SH-SY5Y (cell line): ENCODE measurements around the gene SEMA6D.

Experiments
- GATA2 ChIP-seq: IDR thresholded peaks from 2 replicates; pipeline ENCODE4 v1.6.1; 2011; ENCODE audit warnings: mild to moderate bottlenecking, low read depth, low read length
- GATA3 ChIP-seq: IDR thresholded peaks from 2 replicates; pipeline ENCODE4 v1.6.1; 2011; ENCODE audit warnings: low read depth, mild to moderate bottlenecking, low read length, moderate library complexity

Gene SEMA6D

DNA sequence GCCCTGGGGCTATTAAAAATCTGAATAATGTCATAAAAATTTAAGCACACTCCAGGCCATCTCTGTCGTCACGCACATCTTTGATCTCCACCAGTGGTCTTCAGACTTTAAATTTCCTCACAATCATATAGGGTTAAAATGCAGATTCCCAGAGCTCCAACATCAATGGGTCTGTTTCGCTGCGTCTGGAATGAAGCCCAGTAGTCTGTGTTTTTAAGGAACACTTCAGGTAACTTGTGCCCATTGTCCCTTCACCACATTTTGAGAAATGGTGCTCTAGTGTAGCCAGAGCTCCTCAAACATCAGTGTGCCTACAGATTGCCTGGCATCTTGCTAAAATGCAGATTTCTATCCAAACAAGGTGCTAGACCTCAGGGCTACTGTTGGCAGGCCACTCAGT lies 9.8 kb downstream of the SEMA6D start:
- no peak for TF ChIP-seq GATA2

DNA sequence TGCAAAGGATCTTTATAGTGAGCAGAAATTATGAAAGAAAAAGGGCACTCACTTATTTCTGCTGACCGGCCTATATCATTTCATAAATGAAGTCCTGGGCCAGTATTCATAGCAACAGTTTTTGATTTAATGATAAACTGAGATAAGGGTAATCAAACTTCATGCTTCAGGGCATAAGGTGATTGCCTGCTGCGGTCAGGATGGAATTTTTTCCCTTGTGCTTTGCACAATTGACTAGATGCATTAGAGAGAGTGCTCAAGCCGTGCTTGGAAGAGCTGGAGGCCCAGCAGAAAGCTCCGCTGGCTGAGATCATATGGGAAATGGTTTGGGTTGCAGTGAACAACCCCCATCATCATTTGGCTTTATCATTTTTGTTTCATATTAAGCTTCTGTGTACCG lies 10.4 kb downstream of the SEMA6D start:
- TF ChIP-seq GATA2 (no peak), GATA3 (no peak)

DNA sequence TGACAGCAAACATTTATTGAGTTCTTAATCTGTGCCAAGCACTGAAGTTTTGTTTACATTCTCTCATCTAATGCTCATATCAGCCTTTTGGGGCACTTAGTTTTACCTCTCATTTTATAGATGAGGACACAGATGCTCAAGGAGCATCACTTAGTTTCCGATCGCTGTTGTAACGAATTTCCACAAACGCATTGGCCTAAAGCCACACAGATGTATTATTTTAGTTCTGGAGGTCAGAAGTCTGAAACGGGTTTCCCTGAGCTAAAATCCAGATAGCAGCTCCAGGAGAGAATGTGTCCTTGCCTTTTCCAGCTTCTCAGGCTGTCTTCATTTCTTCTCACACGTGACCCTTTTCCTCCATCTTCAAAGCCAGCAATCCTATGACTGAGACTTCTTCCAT lies 11.1 kb downstream of the SEMA6D start:
- TF ChIP-seq GATA3 (no peak), GATA2 (no peak)

DNA sequence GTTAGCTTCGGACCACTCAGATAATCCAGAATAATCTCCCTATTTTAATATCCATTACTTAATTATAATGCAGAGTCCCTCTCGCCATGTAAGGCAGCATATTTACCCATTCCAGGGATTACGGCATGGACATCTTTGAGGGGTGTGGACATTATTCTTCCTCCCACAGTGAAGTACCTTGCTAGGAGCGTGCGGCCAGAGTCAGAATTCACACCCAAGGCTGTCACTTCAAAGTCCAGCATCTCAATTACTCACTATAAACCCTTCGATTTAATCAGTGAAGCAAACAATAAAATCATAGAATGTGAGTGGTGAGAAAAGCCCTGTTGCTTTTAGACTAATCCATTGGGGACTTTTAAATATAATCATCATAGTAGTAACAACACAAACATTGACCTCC lies 11.6 kb downstream of the SEMA6D start:
- TF ChIP-seq GATA2 = no peak
- no peak for TF ChIP-seq GATA3

DNA sequence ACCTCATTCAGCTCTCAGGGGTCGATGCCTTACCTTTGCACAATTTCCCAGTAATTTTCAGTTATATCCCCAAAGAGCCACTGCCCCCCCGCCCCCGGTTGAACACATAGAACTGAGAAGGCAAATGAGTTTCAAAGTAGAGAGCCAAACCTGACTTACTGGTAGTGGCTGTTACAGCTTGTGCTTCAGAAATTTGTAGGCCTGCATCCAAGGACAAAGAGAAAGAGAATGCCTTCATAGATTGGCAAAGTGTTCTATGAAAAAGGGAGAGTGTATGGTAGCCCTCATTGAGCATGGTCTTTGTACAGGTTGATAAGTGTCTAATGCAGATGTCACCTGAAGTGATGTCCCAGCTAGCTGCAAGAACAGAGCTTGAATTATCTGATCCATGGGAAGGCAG lies 13.9 kb downstream of the SEMA6D start:
- TF ChIP-seq GATA2 (no peak), GATA3 (no peak)

DNA sequence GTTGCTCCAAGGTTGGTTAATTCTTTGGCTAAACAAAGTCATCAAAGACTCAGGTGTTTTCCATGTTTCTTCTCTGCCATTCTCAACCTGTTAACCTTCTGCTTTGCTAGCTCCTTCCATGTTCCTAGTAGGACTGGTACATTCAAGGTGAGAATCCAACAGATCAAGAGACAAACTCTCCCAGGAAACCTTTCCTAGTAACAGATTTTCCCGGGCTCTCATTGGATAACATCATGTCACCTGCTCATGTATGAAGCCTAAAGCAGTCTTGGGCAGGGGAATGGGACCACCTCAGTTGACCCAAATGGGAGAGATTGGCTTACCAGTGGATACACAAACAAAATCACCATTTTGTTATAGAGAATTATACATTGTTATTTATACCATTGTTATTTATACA lies 14.9 kb downstream of the SEMA6D start:
- TF ChIP-seq GATA2 = no peak
- no peak for TF ChIP-seq GATA3

DNA sequence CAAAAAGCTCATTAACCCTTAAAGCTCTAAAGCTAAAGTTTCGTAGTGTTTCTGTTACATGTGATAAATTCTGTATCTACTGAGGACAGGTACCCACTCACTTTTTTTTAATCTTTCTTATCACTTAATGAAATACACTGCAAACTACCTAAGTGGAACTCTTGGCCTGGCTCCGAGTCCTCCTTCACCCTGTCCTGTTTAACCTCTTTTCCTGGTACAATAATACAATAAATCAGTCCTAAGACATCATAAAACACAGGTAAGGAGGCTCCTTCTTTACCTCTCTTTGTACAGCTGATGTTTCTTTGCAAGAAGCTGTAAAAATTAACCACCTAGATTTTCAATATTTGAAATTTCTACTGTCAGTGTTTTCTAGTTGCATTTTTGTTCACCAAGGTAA lies 15.8 kb downstream of the SEMA6D start:
- TF ChIP-seq GATA2 (no peak), GATA3 (no peak)

DNA sequence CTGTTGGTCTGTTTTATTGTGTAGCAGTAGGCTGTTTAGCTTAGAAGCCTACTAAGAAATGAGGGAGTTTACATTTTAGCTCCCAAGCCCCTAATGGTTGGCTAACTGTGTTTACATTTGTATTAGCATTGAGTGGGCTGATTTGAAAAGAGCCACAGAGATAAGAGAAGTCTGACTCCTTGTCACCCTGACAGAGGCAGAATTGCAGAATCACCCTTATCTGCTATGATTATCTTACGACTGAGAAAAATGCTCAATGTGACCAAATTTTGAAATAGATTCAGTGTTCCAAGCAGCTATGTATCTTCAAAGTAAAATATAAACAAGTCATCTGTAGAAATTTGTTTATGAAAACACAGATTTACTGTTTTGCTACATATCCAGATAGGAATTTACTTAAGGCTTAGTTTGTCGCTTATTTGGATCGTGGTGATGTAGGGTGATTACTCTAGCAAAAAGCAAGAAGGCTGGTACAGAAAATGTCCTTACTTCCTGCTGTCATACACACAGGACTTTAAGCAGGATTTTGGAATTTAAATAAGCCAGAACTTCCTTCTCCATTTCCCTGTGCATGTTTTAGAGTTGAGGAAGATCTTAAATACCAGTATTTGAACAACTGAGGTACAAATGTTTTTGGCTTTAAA lies 19.0 kb downstream of the SEMA6D start:
- TF ChIP-seq GATA3 (peak; percentile 69), GATA2 (peak; percentile 84)

DNA sequence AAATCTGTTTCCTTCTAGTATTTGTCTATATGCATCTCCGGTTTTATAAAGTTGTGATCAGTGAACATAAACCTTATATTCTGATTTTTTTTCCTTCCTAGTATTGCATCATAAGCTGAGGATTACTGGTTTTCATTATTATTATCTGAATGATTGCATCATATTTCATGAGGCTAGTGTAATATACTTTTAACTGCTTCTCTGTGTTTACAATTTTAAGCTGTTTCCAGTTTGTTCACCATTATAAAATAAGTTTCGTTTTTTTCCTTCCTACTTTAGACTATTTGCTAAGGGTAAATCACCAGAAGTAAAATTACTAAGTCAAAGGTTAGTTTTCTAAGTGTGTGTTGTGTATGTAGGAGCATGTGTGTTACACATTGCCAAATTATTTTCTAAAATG lies 20.2 kb downstream of the SEMA6D start:
- no peak for TF ChIP-seq GATA3
- TF ChIP-seq GATA2 = no peak

DNA sequence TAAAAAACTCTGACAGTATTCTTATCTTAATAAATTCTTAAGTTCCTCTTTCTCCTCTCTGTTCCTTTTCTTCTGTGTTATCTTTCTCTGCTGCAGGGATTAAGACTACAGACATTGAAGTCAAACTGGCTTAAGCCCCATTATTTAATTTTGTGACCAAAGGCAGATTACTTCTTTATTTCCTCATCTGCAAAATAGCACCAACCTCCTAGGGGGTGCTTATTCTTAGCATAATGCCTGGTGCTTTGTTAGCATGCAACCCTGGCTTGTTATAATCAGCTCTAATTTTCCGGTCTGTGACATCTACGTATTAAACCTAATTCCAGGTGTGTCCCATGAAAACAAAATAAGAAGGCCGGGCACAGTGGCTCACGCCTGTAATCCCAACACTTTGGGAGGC lies 23.8 kb downstream of the SEMA6D start:
- TF ChIP-seq GATA3 = no peak
- no peak for TF ChIP-seq GATA2

DNA sequence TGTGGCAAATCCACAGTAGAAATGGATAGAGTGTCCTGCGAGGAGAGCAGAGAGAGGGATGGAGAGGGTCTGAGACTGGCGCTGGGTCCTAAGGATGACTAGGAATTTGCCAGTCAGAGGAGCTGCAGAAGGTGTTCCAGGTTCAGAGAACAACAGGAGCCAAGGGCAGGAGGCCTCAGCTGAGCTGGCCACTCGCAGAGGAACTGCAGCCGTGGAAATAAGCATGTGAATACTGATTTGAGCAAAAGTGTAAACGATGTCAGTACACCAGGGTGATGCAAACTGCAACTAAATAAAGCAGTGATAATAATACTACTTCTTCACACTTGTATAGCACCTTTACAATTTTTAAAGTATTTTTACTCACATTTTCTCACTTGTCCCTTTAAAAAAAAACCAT lies 24.6 kb downstream of the SEMA6D start:
- no peak for TF ChIP-seq GATA2
- no peak for TF ChIP-seq GATA3

DNA sequence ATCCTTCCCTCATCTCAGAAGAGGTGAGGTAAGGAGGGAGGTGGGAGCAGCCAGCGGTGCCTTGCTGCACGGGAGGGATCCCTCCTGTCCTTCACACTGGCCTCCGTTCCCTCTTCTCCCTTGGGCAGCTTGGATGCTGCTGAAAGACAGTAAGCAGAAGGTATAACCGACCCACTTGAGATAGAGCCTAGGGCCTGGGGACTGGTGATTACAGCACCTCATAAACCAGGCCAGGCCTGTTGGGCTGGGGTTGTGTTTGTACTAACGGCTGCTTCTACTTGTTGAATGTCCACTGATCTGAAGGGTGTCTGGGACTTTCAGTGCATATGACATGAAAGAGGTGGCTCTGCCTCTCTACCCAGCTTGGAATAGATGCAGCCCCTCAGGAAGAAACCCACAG lies 25.0 kb downstream of the SEMA6D start:
- TF ChIP-seq GATA2 = no peak
- no peak for TF ChIP-seq GATA3

DNA sequence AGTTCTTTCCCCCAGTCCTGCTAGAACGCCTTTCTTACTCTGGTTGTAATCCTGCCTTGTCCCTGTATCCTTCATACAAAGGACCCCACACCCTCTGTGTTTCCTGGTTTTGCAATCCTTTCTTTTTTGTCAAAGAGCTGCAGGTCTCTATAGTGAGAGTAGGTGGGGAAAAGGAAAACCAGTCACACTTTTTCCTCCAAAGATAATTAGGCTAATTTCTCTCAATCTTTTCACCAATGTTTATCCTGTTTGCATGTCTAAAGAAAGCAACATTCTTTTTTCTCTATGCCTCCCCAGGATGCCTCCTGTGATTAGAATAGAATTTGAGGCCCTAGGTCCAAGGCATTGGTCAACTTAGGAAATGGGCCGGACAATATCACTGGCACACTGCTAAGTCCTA lies 25.4 kb downstream of the SEMA6D start:
- TF ChIP-seq GATA3 (no peak), GATA2 (no peak)

DNA sequence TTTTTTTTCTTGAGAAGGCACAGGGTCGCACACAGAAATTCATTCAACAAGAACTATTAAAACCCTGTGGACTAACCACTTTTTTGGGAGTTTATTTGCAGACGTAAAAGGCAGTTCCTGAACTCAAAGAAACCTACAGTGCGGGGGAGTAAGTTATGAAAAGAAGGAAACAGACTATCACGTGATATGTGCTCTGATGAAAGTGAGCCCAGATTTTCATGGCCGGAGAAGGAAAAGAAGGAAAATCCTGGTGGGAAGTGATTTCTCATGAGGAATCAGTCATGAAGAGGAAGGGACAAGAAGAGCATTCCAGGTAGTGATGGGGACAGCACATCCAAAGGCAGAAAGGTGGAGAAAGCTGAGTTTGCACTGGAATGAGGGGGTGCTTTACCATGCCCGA lies 26.1 kb downstream of the SEMA6D start:
- TF ChIP-seq GATA3 = no peak
- no peak for TF ChIP-seq GATA2

DNA sequence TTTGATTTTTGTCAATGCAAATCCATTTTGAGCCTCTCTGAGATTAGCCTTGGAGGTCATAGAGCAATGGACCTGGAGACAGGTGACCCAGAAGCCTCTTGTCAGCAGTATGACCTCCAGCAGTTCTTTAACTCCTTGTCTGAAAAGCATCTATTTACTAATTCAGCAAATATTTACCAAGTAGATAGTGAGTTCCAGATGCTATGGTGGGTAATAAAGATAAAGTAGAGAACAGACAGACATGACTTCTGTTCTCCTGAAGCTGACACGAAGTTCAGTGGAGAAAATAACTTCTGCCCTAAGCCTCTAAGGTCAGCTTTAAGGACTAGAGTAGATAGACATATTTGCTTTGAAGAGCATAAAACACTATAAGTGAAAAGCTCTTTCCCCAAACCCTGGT lies 26.6 kb downstream of the SEMA6D start:
- no peak for TF ChIP-seq GATA2
- TF ChIP-seq GATA3 = no peak

DNA sequence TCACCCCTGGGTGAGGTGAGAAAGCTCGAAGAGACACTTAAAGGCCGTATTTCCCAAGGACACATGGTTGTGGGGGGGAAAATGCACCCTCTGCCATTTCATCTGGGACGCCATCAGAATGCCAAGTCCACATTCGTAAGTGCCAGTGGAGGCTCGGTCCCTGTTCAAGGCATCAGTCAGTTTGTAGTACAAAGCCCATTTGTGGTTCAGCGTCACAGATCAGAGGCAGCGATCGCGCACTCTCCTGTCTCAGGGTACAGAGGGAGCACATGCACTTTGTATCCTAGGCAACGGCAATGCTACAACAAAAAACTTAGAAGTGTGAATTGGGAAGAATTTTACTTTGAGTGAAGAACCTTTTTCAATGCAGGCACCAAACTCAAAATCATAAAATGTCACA lies 27.2 kb downstream of the SEMA6D start:
- no peak for TF ChIP-seq GATA2
